ENCODE data around the gene IL17F. TPM values are rescaled to one million over a fixed set of nuclear protein-coding genes. Genes with fewer than 3 reads are reported as not detected.

The IL17F gene
- total RNA-seq, 1 donor from 2014 or later = not detected

DNA sequence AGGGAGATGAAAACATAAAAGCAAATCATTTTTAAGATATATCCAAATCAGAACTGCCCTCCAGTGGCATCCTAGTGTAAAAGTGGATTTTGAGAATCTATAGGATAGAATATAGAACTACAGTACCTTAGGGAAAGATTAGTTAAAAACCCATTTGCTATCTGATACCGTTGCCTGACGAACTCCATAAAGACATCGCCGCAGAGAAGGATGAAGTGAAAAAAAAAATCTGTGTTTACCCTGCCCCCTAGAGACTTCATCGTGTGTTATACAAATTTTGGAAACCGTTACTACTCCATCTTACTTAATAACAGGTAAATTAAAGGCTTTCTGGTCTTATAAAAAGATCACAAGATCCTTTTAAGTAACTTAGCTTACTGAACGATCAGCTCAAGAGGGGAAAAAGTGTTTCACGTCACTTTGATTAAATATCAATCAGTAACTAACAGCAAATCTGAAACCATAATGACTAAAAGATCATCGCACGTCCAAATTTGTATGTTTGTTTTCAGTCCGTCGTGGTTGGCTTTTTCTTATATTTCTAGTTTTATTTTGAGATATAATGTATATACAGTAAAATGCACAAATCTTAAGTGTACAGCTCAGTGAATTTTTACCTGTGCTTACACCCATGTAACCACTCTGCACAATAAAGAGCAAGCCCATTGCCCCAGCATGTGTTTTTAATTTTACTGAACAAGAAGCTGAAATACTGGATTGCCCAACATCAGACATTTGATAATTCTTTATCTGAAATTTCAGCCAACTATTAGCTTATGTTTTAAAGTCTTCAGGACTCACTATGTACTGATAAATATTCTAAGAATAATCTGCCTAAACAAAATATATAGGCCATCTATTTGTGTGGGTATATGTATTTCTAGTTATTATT, 41.1 kb upstream of the IL17F start:
- DNase-seq (ENCODE audit: extremely low spot score, unreplicated experiment) = no peak
- H3K4me1 Mint-ChIP-seq (ENCODE audit: unreplicated experiment) = peaks cover 17% of the 10 kb centered on the region
- H3K9me3 Mint-ChIP-seq = no peaks in the 10 kb centered on the region
- H3K27ac Mint-ChIP-seq = no peak overlapping the region
- peaks cover 18% of the 10 kb centered on the region for H3K36me3 Mint-ChIP-seq
- H3K4me3 Mint-ChIP-seq = no peak overlapping the region
- H3K27me3 Mint-ChIP-seq = no peaks in the 10 kb centered on the region
- TF ChIP-seq, protein P1, sequence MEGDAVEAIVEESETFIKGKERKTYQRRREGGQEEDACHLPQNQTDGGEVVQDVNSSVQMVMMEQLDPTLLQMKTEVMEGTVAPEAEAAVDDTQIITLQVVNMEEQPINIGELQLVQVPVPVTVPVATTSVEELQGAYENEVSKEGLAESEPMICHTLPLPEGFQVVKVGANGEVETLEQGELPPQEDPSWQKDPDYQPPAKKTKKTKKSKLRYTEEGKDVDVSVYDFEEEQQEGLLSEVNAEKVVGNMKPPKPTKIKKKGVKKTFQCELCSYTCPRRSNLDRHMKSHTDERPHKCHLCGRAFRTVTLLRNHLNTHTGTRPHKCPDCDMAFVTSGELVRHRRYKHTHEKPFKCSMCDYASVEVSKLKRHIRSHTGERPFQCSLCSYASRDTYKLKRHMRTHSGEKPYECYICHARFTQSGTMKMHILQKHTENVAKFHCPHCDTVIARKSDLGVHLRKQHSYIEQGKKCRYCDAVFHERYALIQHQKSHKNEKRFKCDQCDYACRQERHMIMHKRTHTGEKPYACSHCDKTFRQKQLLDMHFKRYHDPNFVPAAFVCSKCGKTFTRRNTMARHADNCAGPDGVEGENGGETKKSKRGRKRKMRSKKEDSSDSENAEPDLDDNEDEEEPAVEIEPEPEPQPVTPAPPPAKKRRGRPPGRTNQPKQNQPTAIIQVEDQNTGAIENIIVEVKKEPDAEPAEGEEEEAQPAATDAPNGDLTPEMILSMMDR (conservative IDR thresholded peaks at IDR 0.05) = peak; percentile 35

DNA sequence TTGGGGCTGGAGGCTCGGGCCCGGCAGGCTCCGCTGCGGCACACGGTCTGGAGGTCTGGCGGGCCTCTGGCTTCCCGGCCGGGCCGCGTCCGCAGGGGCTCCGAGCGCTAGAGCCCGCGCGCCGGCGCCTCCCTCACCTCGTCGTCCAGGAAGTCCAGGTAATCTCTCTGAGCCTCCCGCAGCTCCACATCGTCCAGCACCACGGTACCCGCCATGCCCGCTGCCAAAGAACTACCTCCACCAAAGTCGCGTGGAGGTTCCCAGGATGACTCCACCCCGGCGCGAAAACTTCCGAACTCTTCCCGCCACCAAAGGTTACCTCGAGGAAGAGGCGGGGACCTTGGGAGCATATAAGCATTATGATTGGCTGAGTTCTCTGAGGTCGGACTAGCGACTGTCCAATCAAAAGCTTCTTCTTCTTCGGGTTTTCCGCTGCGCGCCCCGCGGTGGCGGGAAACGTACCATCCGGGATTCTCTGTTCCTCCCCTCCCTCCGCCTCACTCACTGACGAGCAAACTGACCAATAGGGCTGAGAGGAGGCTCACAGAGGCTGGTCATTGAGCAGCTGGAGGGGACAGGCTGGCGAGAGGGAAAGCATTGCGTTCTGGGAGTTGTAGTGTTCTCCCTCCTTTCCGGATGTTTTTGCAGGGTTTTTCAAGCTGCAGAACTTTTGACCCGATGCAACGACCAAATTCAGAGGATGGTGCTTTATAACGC, 40.3 kb upstream of the IL17F start, which contains the start of gene MCM3:
Gene MCM3 (minus strand): TSS at position 283 of the 717 bp plus-strand sequence. CDS start 68 bp downstream, at position 215.
- Mint-ChIP-seq H3K9me3 (no peaks in the 10 kb centered on the region), H3K27ac (no peak within 1 kb of the TSS), H3K4me1 (ENCODE audit: unreplicated experiment) (peaks cover 17% of the 10 kb centered on the region), H3K36me3 (peaks cover 22% of the 10 kb centered on the region), H3K27me3 (no peaks in the 10 kb centered on the region), H3K4me3 (no peak within 1 kb of the TSS)
- peak; percentile 97 for DNase-seq (ENCODE audit: extremely low spot score, unreplicated experiment)
- TF ChIP-seq, protein P1 (conservative IDR thresholded peaks at IDR 0.05) = no peak

DNA sequence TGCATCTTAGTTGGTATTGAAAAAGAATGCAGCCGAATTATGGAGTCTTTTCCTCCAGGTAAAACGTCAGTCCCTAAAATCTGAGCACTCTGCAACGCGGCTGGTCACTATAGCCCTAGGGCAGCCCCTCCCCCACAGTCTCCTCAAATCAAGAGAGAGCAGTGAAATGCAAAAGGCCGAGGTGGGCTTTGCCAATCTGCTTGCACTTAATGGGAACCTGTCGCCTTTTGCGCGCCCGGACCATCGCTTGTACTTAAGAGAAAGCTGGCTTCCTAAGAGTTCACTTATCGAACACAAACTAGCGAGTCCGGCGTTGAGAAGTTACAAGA, 39.8 kb upstream of the IL17F start:
- TF ChIP-seq, protein P1 (conservative IDR thresholded peaks at IDR 0.05) = no peak
- no peak for DNase-seq (ENCODE audit: extremely low spot score, unreplicated experiment)
- no peak overlapping the region for H3K4me3 Mint-ChIP-seq
- H3K4me1 Mint-ChIP-seq (ENCODE audit: unreplicated experiment) = peaks cover 17% of the 10 kb centered on the region
- no peaks in the 10 kb centered on the region for H3K9me3 Mint-ChIP-seq
- no peak overlapping the region for H3K27ac Mint-ChIP-seq
- peaks cover 22% of the 10 kb centered on the region for H3K36me3 Mint-ChIP-seq
- no peaks in the 10 kb centered on the region for H3K27me3 Mint-ChIP-seq

DNA sequence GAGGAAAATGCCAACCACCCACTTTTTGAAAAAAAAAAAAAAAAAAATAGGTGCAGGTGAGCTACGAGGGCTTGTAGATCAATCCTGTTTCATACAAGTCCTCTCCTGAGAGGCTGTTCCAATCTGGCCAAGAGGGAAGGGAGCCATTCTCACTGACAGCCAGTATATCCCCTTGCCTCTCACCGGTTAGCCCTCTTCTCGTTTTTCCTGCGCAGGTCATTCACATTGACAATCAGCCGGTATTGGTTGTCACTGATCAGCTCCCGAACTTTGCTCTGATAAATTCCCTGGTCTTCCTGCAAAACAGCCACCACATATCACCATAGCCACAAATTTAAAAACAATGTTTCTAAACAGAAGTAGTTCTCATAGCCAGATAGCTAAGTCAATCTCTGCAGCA, 38.8 kb upstream of the IL17F start:
- Mint-ChIP-seq H3K27me3 (no peaks in the 10 kb centered on the region), H3K36me3 (peaks cover 29% of the 10 kb centered on the region), H3K4me3 (no peak overlapping the region), H3K9me3 (no peaks in the 10 kb centered on the region), H3K4me1 (ENCODE audit: unreplicated experiment) (peaks cover 17% of the 10 kb centered on the region), H3K27ac (peak overlapping the region; percentile 11)
- TF ChIP-seq, protein P1 (conservative IDR thresholded peaks at IDR 0.05) = no peak
- DNase-seq (ENCODE audit: extremely low spot score, unreplicated experiment) = no peak

DNA sequence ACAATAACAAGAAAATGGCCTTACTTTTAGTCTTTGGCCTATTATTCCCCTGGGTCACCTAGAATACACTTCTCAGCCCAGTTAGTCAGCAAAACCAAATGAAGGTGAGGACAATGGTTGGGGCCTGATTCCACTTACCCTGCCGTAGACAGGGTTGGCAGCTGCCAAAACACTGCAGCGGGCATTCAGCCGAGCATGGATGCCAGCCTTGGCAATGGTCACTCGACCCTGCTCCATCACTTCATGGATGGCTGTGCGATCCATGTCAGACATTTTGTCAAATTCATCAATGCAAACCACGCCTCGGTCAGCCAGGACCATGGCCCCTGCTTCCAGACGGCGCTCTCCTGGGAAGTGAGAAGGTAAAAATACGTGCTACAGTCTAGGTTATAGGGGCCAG, 31.8 kb upstream of the IL17F start:
- H3K4me3 Mint-ChIP-seq = no peak overlapping the region
- DNase-seq (ENCODE audit: extremely low spot score, unreplicated experiment) = no peak
- H3K9me3 Mint-ChIP-seq = no peaks in the 10 kb centered on the region
- no peaks in the 10 kb centered on the region for H3K4me1 Mint-ChIP-seq (ENCODE audit: unreplicated experiment)
- no peak overlapping the region for H3K27ac Mint-ChIP-seq
- TF ChIP-seq, protein P1 (conservative IDR thresholded peaks at IDR 0.05) = no peak
- peaks cover 44% of the 10 kb centered on the region for H3K36me3 Mint-ChIP-seq
- no peaks in the 10 kb centered on the region for H3K27me3 Mint-ChIP-seq

Data from type B pancreatic cell (in vitro differentiated cells).